GM18870 (cell line): ENCODE measurements around the gene UQCC2.

Source experiments
- ATAC-seq: cut with Tn5 transposase; IDR thresholded peaks from one replicate; pipeline ENCODE4 v1.9.1; 2021; ENCODE audit warnings: moderate library complexity; ENCODE audit not compliant: unreplicated experiment

UQCC2 gene

GRCh38 chr6:33677689-33678088 lies 33.8 kb downstream of the UQCC2 start:
- no peak for ATAC-seq

- no peak for ATAC-seq
Measured at GRCh38 chr6:33677143-33677660, 34.3 kb downstream of the UQCC2 start.

GRCh38 chr6:33676416-33677142 lies 34.9 kb downstream of the UQCC2 start:
- no peak for ATAC-seq

- no peak for ATAC-seq
Measured at GRCh38 chr6:33675968-33676367, 35.5 kb downstream of the UQCC2 start.

GRCh38 chr6:33673851-33674250 lies 37.6 kb downstream of the UQCC2 start:
- no peak for ATAC-seq

- no peak for ATAC-seq
Measured at GRCh38 chr6:33672808-33673207, 38.7 kb downstream of the UQCC2 start.

GRCh38 chr6:33671744-33672072 lies 39.8 kb downstream of the UQCC2 start:
- no peak for ATAC-seq

GRCh38 chr6:33670971-33671743 lies 40.3 kb downstream of the UQCC2 start:
- ATAC-seq = no peak

- no peak for ATAC-seq
Measured at GRCh38 chr6:33670086-33670660, 41.3 kb downstream of the UQCC2 start.

- ATAC-seq = no peak
Measured at GRCh38 chr6:33668914-33669313, 42.6 kb downstream of the UQCC2 start.

- no peak for ATAC-seq
Measured at GRCh38 chr6:33668328-33668727, 43.2 kb downstream of the UQCC2 start.

- ATAC-seq = no peak
Measured at GRCh38 chr6:33667776-33668175, 43.7 kb downstream of the UQCC2 start.

- ATAC-seq = no peak
Measured at GRCh38 chr6:33667072-33667471, 44.4 kb downstream of the UQCC2 start.

GRCh38 chr6:33665957-33666356 lies 45.5 kb downstream of the UQCC2 start:
- ATAC-seq = no peak

GRCh38 chr6:33664506-33665057 lies 46.9 kb downstream of the UQCC2 start:
- no peak for ATAC-seq

- ATAC-seq = no peak
Measured at GRCh38 chr6:33663727-33664449, 47.6 kb downstream of the UQCC2 start.

GRCh38 chr6:33663028-33663427 lies 48.5 kb downstream of the UQCC2 start:
- no peak for ATAC-seq

- ATAC-seq = no peak
Measured at GRCh38 chr6:33662318-33662717, 49.2 kb downstream of the UQCC2 start.

- no peak for ATAC-seq
Measured at GRCh38 chr6:33661106-33661838, 50.2 kb downstream of the UQCC2 start.

- ATAC-seq = no peak
Measured at GRCh38 chr6:33659986-33660385, 51.5 kb downstream of the UQCC2 start.
